GM06990 (cell line): Measurements from ENCODE around the gene KLHL22.

Experiments
- DNase-seq: peaks from one replicate; pipeline ENCODE4 v3.0.0-alpha.2; 2011; ENCODE audit not compliant: insufficient read length; ENCODE audit errors: extremely low read depth
- H3K27me3 ChIP-seq: replicated peaks from 2 replicates; pipeline ENCODE4 v1.6.0; 2011; ENCODE audit warnings: low read length; ENCODE audit not compliant: control insufficient read depth, insufficient read depth
- H3K36me3 ChIP-seq: 2 replicates; pipeline ENCODE4 v1.5.1; 2011; ENCODE audit warnings: low read length; ENCODE audit not compliant: control insufficient read depth, insufficient read depth
- H3K4me3 ChIP-seq: replicated peaks from 2 replicates; pipeline ENCODE4 v1.5.1; 2011; ENCODE audit warnings: low read depth, mild to moderate bottlenecking, control low read depth, low read length
- TF ChIP-seq, protein P1 (sequence below): IDR thresholded peaks from 2 replicates; pipeline ENCODE4 v1.5.1; 2011; ENCODE audit warnings: low read length, control low read depth, mild to moderate bottlenecking, inconsistent platforms; ENCODE audit not compliant: insufficient read depth, poor library complexity, severe bottlenecking

KLHL22 gene

DNA sequence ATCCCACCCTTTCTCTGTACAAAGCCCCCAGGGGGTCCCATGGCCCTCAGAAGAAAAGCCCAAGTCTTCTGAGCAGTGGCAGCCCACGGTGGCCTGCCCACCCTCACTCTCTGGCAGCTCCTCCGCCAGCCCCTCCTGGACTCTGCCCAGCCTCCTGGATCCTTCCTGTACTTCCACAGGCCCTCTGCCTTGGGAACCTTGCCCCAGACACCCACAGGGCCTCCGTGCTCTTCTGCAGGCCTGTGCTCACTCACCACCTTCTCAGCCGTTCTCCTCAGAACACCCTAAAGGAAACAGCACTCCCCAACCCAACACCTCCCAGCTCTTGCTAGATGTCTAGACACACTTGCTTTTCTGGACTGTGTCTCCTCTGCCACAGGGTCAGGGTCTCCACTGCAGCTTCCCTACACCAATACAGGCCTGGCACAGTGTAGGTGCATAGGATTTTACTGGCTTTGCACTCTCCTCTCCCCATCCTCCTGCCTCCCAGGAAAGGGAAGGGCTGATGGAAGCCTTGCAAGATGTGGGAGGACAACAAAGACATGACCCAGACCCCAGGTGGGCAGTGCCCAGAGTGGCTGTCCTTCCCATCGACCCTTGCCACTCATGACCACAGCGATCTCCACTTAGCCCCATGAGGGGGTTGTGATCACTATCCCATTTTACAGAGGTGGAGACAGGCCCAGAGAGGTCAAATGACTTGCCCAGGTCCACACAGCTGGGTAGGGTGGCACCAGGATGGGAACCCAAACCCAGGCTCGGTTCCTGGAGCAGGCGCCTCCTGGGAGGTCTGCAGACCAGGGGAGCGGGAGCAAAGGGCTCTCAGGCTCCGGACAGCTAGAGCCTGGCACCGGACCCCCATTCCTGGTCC is 59.9 kb downstream of the KLHL22 start:
- no peak for DNase-seq
- Histone ChIP-seq H3K4me3 (no peak overlapping the region), H3K36me3 (peaks cover under 1% of the 10 kb centered on the region), H3K27me3 (peaks cover 1% of the 10 kb centered on the region; the same call in 1 of the 2 replicates)
- TF ChIP-seq, protein P1, sequence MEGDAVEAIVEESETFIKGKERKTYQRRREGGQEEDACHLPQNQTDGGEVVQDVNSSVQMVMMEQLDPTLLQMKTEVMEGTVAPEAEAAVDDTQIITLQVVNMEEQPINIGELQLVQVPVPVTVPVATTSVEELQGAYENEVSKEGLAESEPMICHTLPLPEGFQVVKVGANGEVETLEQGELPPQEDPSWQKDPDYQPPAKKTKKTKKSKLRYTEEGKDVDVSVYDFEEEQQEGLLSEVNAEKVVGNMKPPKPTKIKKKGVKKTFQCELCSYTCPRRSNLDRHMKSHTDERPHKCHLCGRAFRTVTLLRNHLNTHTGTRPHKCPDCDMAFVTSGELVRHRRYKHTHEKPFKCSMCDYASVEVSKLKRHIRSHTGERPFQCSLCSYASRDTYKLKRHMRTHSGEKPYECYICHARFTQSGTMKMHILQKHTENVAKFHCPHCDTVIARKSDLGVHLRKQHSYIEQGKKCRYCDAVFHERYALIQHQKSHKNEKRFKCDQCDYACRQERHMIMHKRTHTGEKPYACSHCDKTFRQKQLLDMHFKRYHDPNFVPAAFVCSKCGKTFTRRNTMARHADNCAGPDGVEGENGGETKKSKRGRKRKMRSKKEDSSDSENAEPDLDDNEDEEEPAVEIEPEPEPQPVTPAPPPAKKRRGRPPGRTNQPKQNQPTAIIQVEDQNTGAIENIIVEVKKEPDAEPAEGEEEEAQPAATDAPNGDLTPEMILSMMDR = no peak

DNA sequence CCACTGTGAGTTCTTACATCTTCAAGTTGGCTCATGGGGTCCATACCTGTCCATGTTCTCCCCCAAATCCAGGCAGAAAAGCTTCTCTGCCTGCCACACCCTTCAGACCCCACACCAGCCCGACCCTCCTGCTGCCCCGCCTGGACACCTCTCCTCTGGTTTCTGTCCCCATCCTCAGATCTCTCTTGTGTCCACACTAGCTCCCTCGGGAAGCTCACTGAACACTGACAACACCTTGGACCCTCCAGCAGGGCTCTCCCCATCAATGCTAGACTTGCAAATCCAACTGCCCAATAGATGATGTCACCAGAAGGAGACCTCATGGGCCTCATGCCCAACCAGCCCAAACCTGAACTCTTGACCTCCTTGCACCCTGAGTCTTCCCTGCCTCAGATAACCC is 60.8 kb downstream of the KLHL22 start:
- no peak overlapping the region for H3K4me3 ChIP-seq
- DNase-seq = no peak
- peaks cover 1% of the 10 kb centered on the region; the same call in 1 of the 2 replicates for H3K27me3 ChIP-seq
- TF ChIP-seq, protein P1 = no peak
- H3K36me3 ChIP-seq = no peaks in the 10 kb centered on the region

DNA sequence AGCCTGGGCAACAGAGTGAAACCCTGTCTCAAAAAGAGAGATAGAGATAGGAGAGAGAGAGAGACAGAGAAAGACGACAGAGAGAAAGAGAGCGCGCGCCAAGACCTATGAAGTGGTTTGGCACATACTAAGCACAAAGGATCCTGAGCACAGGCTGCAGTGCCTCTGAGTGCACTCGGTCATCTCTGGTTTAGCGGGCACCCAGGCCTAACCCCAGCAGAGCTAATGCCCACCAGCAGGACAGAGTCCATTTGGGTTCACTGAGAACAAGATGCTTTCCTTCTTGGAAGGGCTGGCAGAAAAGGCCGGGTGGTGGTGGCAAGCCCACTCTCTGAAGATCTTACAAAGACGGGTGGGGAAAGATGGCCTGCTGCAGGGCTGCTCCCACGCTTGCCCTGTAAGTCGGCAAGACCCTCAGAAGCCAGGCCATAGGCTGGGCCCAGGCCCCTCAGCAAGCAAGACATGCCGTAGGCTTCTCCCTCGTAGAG is 61.3 kb downstream of the KLHL22 start:
- TF ChIP-seq, protein P1 = no peak
- Histone ChIP-seq H3K4me3 (no peak overlapping the region), H3K27me3 (peaks cover 1% of the 10 kb centered on the region; the same call in 1 of the 2 replicates), H3K36me3 (no peaks in the 10 kb centered on the region)
- no peak for DNase-seq

DNA sequence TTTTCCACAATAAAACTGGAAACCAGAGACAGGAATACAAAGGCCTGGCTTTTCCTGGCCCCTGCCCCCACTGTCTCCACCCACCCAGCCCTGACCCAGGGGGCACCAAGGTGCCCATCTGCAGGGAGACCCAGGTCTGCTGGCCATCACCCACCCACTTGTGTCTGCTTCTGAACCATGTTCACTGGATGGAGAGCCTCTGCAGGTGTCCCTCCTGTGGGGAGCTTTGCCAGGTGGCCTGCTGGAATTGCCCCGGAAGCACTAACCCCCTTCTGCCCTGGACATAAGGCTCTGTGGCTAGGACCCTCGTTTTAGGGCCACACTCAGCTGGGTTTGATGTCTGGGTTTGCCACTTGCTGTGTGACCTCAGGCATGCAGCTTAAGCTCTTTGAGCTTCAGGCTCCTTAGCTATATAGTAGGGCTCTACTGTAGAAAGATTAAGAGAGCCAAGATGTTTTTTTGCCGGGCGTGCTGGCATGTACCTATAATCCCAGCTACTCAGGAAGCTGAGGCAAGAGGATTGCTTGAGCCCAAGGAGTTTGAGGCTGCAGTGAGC is 61.8 kb downstream of the KLHL22 start:
- H3K27me3 ChIP-seq = peaks cover 1% of the 10 kb centered on the region; the same call in 1 of the 2 replicates
- TF ChIP-seq, protein P1 = no peak
- no peak overlapping the region for H3K4me3 ChIP-seq
- no peak for DNase-seq
- no peaks in the 10 kb centered on the region for H3K36me3 ChIP-seq

DNA sequence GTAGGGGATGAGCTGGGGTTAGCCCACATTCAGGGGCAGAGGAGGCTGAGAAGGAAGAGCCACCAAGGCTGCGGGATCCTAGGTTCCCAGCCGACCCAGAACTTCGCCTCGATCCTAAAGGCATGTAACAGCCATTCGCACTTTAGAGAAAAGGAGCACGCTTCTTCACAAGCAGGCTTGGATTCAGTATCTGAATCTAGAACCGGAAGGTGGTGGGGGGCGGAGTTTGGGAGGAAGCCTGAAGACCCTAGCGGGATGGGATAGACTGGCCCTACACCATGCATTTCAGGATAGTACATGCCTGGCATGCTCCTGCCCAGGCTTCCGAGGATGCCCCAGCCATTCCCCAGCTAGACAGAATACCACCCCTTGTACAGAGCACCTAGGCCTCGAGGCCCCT is 62.4 kb downstream of the KLHL22 start:
- H3K27me3 ChIP-seq = peaks cover 1% of the 10 kb centered on the region; the same call in 1 of the 2 replicates
- TF ChIP-seq, protein P1 = no peak
- no peak overlapping the region for H3K4me3 ChIP-seq
- no peak for DNase-seq
- H3K36me3 ChIP-seq = no peaks in the 10 kb centered on the region
